Measurements from ENCODE around the gene NETO2. TPM values are rescaled to one million over a fixed set of nuclear protein-coding genes. Genes with fewer than 3 reads are reported as not detected.

The NETO2 gene
- total RNA-seq, 4 donors from 2014 or later: 0.83 to 2.5 (median 1.4) TPM

- intact Hi-C loops (cut with DNase I): no loop called here
- WGBS: 81% methylated on average over 1 of the region's 1 CpG
- H3K9me3 ChIP-seq: no peaks in the 10 kb centered on the region
- no peak for DNase-seq (ENCODE audit: extremely low spot score)
- H3K36me3 ChIP-seq: no peaks in the 10 kb centered on the region
- no peak overlapping the region for H3K4me3 ChIP-seq
- H3K27ac ChIP-seq (replicated peaks in 1 of 4): no peak overlapping the region
- TF ChIP-seq EP300 (IDR thresholded peaks at IDR 0.05): no peak
- TF ChIP-seq, protein P1, sequence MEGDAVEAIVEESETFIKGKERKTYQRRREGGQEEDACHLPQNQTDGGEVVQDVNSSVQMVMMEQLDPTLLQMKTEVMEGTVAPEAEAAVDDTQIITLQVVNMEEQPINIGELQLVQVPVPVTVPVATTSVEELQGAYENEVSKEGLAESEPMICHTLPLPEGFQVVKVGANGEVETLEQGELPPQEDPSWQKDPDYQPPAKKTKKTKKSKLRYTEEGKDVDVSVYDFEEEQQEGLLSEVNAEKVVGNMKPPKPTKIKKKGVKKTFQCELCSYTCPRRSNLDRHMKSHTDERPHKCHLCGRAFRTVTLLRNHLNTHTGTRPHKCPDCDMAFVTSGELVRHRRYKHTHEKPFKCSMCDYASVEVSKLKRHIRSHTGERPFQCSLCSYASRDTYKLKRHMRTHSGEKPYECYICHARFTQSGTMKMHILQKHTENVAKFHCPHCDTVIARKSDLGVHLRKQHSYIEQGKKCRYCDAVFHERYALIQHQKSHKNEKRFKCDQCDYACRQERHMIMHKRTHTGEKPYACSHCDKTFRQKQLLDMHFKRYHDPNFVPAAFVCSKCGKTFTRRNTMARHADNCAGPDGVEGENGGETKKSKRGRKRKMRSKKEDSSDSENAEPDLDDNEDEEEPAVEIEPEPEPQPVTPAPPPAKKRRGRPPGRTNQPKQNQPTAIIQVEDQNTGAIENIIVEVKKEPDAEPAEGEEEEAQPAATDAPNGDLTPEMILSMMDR (IDR thresholded peaks at IDR 0.05): no peak
- TF ChIP-seq POLR2A (IDR thresholded peaks at IDR 0.05; ENCODE audit: low read depth): no peak
- TF ChIP-seq POLR2AphosphoS5 (IDR thresholded peaks at IDR 0.05): no peak
- H3K27me3 ChIP-seq: no peaks in the 10 kb centered on the region
- no peaks in the 10 kb centered on the region for H3K4me1 ChIP-seq
These were observed 47.4 kb downstream of the NETO2 start for GRCh38 chr16:47096297-47096696.

- intact Hi-C loops (cut with DNase I): no loop called here
- no peak for DNase-seq (ENCODE audit: extremely low spot score)
- Histone ChIP-seq H3K9me3 (no peaks in the 10 kb centered on the region), H3K4me3 (no peak overlapping the region), H3K4me1 (no peaks in the 10 kb centered on the region), H3K27me3 (no peaks in the 10 kb centered on the region), H3K36me3 (no peaks in the 10 kb centered on the region), H3K27ac (replicated peaks in 1 of 4) (no peak overlapping the region)
- TF ChIP-seq EP300 (IDR thresholded peaks at IDR 0.05) (no peak), POLR2AphosphoS5 (IDR thresholded peaks at IDR 0.05) (no peak), POLR2A (IDR thresholded peaks at IDR 0.05; ENCODE audit: low read depth) (no peak)
- TF ChIP-seq, protein P1 (IDR thresholded peaks at IDR 0.05): no peak
- 93% methylated on average over 6 of the region's 6 CpGs for WGBS
These were observed 59.5 kb downstream of the NETO2 start for GRCh38 chr16:47084198-47084597.

- Histone ChIP-seq H3K27ac (replicated peaks in 1 of 4) (no peak overlapping the region), H3K36me3 (no peaks in the 10 kb centered on the region), H3K9me3 (no peaks in the 10 kb centered on the region), H3K4me3 (no peak overlapping the region), H3K27me3 (no peaks in the 10 kb centered on the region), H3K4me1 (no peaks in the 10 kb centered on the region)
- DNase-seq (ENCODE audit: extremely low spot score): no peak
- WGBS: 85% methylated on average over 2 of the region's 2 CpGs
- TF ChIP-seq EP300 (IDR thresholded peaks at IDR 0.05) (no peak), POLR2A (IDR thresholded peaks at IDR 0.05; ENCODE audit: low read depth) (no peak)
- TF ChIP-seq, protein P1 (IDR thresholded peaks at IDR 0.05): no peak
- intact Hi-C loops (cut with DNase I): no loop called here
These were observed 61.5 kb downstream of the NETO2 start for GRCh38 chr16:47082099-47082865.

- no peak overlapping the region for H3K4me3 ChIP-seq
- 90% methylated on average over 1 of the region's 1 CpG for WGBS
- H3K36me3 ChIP-seq: no peaks in the 10 kb centered on the region
- TF ChIP-seq POLR2A (IDR thresholded peaks at IDR 0.05; ENCODE audit: low read depth) (no peak), EP300 (IDR thresholded peaks at IDR 0.05) (no peak), POLR2AphosphoS5 (IDR thresholded peaks at IDR 0.05) (no peak)
- TF ChIP-seq, protein P1 (IDR thresholded peaks at IDR 0.05): no peak
- no peak for DNase-seq (ENCODE audit: extremely low spot score)
- H3K27ac ChIP-seq (replicated peaks in 1 of 4): no peak overlapping the region
- H3K27me3 ChIP-seq: no peaks in the 10 kb centered on the region
- H3K9me3 ChIP-seq: no peaks in the 10 kb centered on the region
- intact Hi-C loops (cut with DNase I): no loop called here
- no peaks in the 10 kb centered on the region for H3K4me1 ChIP-seq
These were observed 62.6 kb downstream of the NETO2 start for GRCh38 chr16:47081115-47081514.

DNA sequence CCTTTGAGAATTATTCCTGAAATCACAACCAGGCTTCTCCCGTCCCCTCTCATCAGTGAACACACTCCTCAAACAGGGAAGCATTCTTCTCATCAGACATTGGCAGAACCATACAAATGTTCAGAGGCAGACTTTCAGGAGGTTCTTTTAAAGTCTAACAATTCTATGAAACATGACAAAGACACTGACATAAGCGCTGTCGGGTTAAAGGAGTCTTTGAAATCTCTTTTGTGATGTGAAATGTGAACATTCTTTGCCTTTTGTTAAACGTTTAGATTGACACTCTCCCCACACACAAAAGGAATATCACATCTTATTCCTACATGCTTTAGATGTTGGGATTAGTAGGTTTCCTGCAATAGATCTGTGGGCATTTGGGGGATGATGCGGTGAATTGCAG is 63.9 kb downstream of the NETO2 start:
- no peaks in the 10 kb centered on the region for H3K27me3 ChIP-seq
- H3K36me3 ChIP-seq: no peaks in the 10 kb centered on the region
- H3K4me1 ChIP-seq: no peaks in the 10 kb centered on the region
- no peak overlapping the region for H3K4me3 ChIP-seq
- TF ChIP-seq POLR2A (IDR thresholded peaks at IDR 0.05; ENCODE audit: low read depth): no peak
- TF ChIP-seq, protein P1 (IDR thresholded peaks at IDR 0.05): no peak
- no peak for TF ChIP-seq EP300 (IDR thresholded peaks at IDR 0.05)
- no peak for TF ChIP-seq POLR2AphosphoS5 (IDR thresholded peaks at IDR 0.05)
- H3K9me3 ChIP-seq: no peaks in the 10 kb centered on the region
- no peak overlapping the region for H3K27ac ChIP-seq (replicated peaks in 1 of 4)
- DNase-seq (ENCODE audit: extremely low spot score): no peak
- intact Hi-C loops (cut with DNase I): no loop called here
- WGBS: 65% methylated on average over 5 of the region's 5 CpGs

Data from esophagus muscularis mucosa (tissue), 4 donors.